ENCODE results near the gene NEUROD2. TPM values are rescaled to one million over a fixed set of nuclear protein-coding genes. Genes with fewer than 3 reads are reported as not detected.

NEUROD2 gene
- total RNA-seq, 6 experiments from 2014 or later: not detected

DNA sequence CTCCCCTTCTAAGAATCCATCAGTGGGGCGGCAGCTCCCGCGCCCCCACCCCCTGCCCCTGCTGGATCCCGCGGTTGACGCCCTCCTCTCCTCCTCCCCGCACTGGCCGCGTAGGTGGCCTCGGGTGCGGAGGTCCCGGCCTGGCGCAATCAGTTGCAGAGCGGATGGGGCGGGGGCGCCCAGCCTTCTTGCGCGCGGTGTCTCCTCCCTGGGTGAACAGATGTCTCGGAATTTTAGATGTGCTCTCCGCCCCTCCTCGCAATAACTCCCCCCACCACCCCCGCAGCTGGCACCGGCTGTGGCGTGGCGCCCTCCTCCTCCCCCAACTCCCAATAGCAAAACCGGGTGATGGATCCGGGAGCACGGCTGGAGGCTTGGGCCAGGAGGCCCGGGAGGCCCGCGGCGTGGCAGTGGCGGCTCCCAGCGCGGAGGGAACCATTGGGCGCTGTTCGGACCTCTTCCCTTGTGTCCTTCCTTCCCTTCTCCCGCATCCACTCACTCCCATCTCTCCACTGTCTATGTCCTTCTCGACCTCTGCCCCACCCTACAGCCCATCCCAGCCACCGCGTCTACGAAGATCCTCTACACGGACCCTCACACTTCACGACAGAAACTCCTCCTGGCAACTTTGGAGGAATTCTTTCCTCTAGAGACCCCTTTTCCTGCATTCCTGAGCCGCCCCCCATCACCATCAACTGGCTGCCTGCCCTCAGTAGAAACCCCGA is 11.0 kb downstream of the NEUROD2 start:
- Histone ChIP-seq H3K27me3 (peaks cover 0 to 15% of the 10 kb centered on the region in 2 donors), H3K4me3 (no peak overlapping the region), H3K9me3 (no peaks in the 10 kb centered on the region), H3K4me1 (peaks cover 0 to 9% (median 0%) of the 10 kb centered on the region in 4 donors), H3K27ac (no peak overlapping the region), H3K36me3 (no peaks in the 10 kb centered on the region)
- TF ChIP-seq CTCF (IDR thresholded peaks at IDR 0.05) (no peak), POLR2A (IDR thresholded peaks at IDR 0.05) (no peak)
- 3% methylated on average over 26 of the region's 47 CpGs for WGBS (ENCODE audit: insufficient coverage, low coverage, low lambda C conversion rate, missing lambda C conversion rate)
- intact Hi-C loops (cut with DNase I): no loop called here
- DNase-seq: no peak
- no peak for ATAC-seq

DNA sequence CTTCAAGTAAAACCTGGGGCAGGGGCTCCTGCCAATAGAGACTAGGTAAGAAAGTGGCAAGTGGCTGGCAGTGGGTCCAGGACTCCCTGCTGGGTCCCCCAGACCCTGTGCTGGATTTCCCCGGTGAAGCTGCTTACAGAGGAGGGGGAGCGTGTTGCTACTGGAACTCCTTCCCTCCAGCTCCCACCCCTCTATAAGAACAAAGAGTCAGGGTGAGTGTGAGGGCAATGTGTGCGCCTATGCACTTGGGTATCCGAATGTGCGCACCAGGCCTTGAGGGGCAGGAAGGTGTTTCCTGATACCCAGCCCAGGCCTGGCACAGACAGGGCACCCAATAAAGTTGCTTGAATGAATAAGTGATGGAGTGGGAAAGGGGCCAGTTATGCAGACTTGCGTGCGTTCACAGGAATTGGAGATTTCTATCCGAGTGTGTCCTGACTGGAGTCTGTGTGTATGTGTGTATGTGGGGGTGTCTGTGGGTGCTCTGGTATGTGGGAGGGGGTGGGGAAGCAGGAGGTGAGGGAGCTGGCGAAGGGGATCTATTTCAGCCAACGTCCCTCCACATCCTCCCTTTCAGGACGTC is 11.7 kb downstream of the NEUROD2 start:
- no peak for ATAC-seq
- H3K27me3 ChIP-seq: peaks cover 0 to 15% of the 10 kb centered on the region in 2 donors
- no peak for DNase-seq
- TF ChIP-seq POLR2A (IDR thresholded peaks at IDR 0.05): no peak
- TF ChIP-seq CTCF (IDR thresholded peaks at IDR 0.05): no peak
- H3K4me1 ChIP-seq: peaks cover 0 to 9% (median 0%) of the 10 kb centered on the region in 4 donors
- no peaks in the 10 kb centered on the region for H3K36me3 ChIP-seq
- H3K4me3 ChIP-seq: no peak overlapping the region
- 21% methylated on average over 10 of the region's 11 CpGs for WGBS (ENCODE audit: insufficient coverage, low coverage, low lambda C conversion rate, missing lambda C conversion rate)
- no peaks in the 10 kb centered on the region for H3K9me3 ChIP-seq
- intact Hi-C loops (cut with DNase I): no loop called here
- H3K27ac ChIP-seq: no peak overlapping the region

DNA sequence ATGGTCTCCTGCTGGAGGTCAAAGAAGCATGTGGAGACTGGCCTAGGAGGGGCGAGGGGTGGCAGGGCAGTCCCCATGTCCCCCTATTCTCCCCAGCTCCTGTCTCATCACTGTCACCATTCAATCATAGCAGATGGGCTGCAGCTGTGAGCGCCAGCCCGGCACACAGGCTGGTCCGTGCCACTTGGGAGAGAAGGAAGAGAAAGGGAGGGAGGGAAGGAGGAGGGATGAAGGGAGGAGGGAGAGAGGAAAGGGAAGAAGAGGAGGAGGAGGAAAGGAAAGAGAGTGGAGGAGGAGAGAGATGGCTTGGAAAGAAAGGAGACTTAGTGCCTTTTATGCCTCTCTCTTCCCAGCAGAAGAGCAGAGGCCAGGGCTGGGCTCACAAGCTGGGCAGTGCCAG is 12.4 kb downstream of the NEUROD2 start:
- Histone ChIP-seq H3K9me3 (no peaks in the 10 kb centered on the region), H3K36me3 (no peaks in the 10 kb centered on the region), H3K27ac (no peak overlapping the region), H3K4me1 (peaks cover 0 to 9% (median 0%) of the 10 kb centered on the region in 4 donors), H3K4me3 (no peak overlapping the region), H3K27me3 (peaks cover 0 to 15% of the 10 kb centered on the region in 2 donors)
- TF ChIP-seq CTCF (IDR thresholded peaks at IDR 0.05) (no peak), POLR2A (IDR thresholded peaks at IDR 0.05) (no peak)
- ATAC-seq: no peak
- no peak for DNase-seq
- WGBS (ENCODE audit: insufficient coverage, low coverage, low lambda C conversion rate, missing lambda C conversion rate): 39% methylated on average over 4 of the region's 4 CpGs
- intact Hi-C loops (cut with DNase I): no loop called here

DNA sequence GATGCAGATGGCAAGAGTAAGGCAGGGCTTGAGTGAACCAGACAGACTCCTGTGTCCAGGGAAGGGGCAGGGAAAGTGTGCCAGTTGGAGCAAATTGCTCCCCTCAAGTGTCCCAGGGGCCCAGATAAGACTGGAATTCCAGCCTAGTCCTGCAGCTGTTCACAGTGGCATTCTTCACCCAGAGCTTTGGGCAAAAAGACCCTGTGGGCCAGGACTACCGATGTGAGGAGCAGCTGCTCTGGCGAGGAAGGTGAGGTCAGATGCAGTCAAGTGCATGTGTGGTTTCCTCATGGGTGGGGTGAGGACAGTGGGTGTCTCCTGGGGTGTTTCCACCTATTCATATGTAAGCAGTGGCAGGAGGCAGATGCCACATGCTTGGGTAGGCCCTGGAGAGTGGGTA is 14.3 kb downstream of the NEUROD2 start:
- no peak for ATAC-seq
- Histone ChIP-seq H3K9me3 (no peaks in the 10 kb centered on the region), H3K27ac (no peak overlapping the region), H3K4me3 (no peak overlapping the region), H3K27me3 (no peaks in the 10 kb centered on the region), H3K4me1 (no peaks in the 10 kb centered on the region), H3K36me3 (no peaks in the 10 kb centered on the region)
- 71% methylated on average over 1 of the region's 2 CpGs for WGBS (ENCODE audit: insufficient coverage, low coverage, low lambda C conversion rate, missing lambda C conversion rate)
- TF ChIP-seq POLR2A (IDR thresholded peaks at IDR 0.05): no peak
- no peak for TF ChIP-seq CTCF (IDR thresholded peaks at IDR 0.05)
- DNase-seq: no peak
- intact Hi-C loops (cut with DNase I): no loop called here
